GM12872 (cell line): ENCODE results near the gene A4GNT.

ENCODE experiments used
- CTCF ChIP-seq: IDR thresholded peaks from 3 replicates; pipeline ENCODE4 v1.5.1; 2011; ENCODE audit warnings: low read depth, mild to moderate bottlenecking, low read length, moderate library complexity; ENCODE audit not compliant: insufficient read depth

Gene A4GNT

GRCh38 chr3:138127636-138128365 is 4.4 kb downstream of the A4GNT start:
- TF ChIP-seq CTCF, result no peak

GRCh38 chr3:138125548-138126221 is 6.5 kb downstream of the A4GNT start:
- no peak for TF ChIP-seq CTCF

- no peak for TF ChIP-seq CTCF
These were observed 7.4 kb downstream of the A4GNT start for GRCh38 chr3:138124706-138125355.

GRCh38 chr3:138124188-138124587 is 8.0 kb downstream of the A4GNT start:
- TF ChIP-seq CTCF, result no peak

GRCh38 chr3:138119423-138119766 is 12.8 kb downstream of the A4GNT start:
- TF ChIP-seq CTCF, result no peak

GRCh38 chr3:138118612-138119422 is 13.4 kb downstream of the A4GNT start:
- TF ChIP-seq CTCF, result peak; percentile 90
